Hepatocyte (in vitro differentiated cells): ENCODE measurements around the gene ARL3. TPM values are rescaled to one million over a fixed set of nuclear protein-coding genes. Genes with fewer than 3 reads are reported as not detected.

Experiments used
- DNase-seq: peaks from one replicate; pipeline ENCODE4 v3.0.0-alpha.2; 2016; ENCODE audit warnings: low spot score
- H2AFZ ChIP-seq: fragments of 200-600 bp; sonication (generic); 2 replicates; pipeline ENCODE4 v1.6.0; 2016; ENCODE audit warnings: antibody characterized with exemption, mild to moderate bottlenecking
- H3K27ac ChIP-seq: fragments of 200-600 bp; sonication (generic); 2 replicates; pipeline ENCODE4 v1.5.1; 2016; ENCODE audit warnings: mild to moderate bottlenecking
- H3K27me3 ChIP-seq: fragments of 200-600 bp; sonication (generic); 2 replicates; pipeline ENCODE4 v1.6.1; 2016
- H3K36me3 ChIP-seq: fragments of 200-600 bp; sonication (generic); replicated peaks from 2 replicates; pipeline ENCODE4 v1.5.1; 2016; ENCODE audit warnings: low read depth; ENCODE audit not compliant: insufficient read depth
- H3K4me1 ChIP-seq: fragments of 200-600 bp; sonication (generic); 2 replicates; pipeline ENCODE4 v1.5.1; 2016; ENCODE audit warnings: mild to moderate bottlenecking, moderate library complexity; ENCODE audit not compliant: insufficient read depth
- H3K4me2 ChIP-seq: fragments of 200-600 bp; sonication (generic); 2 replicates; pipeline ENCODE4 v1.6.0; 2016
- H3K4me3 ChIP-seq: fragments of 200-600 bp; sonication (generic); 2 replicates; pipeline ENCODE4 v1.5.1; 2016; ENCODE audit warnings: mild to moderate bottlenecking
- H3K79me2 ChIP-seq: fragments of 200-600 bp; sonication (generic); 2 replicates; pipeline ENCODE4 v1.6.0; 2017; ENCODE audit warnings: mild to moderate bottlenecking
- H3K9me2 ChIP-seq: fragments of 200-600 bp; sonication (generic); replicated peaks from 2 replicates; pipeline ENCODE4 v1.6.0; 2017; ENCODE audit warnings: mild to moderate bottlenecking; ENCODE audit not compliant: insufficient read depth
- H3K9me3 ChIP-seq: fragments of 200-600 bp; sonication (generic); 2 replicates; pipeline ENCODE4 v1.5.1; 2016; ENCODE audit warnings: low read depth, mild to moderate bottlenecking
- H4K20me1 ChIP-seq: fragments of 200-600 bp; sonication (generic); 2 replicates; pipeline ENCODE4 v1.6.0; 2016; ENCODE audit warnings: mild to moderate bottlenecking; ENCODE audit not compliant: insufficient read depth, poor library complexity, severe bottlenecking
- EZH2 ChIP-seq: fragments of 200-600 bp; sonication (generic); IDR thresholded peaks from 2 replicates; pipeline ENCODE4 v1.6.1; 2016; ENCODE audit warnings: antibody characterized with exemption, mild to moderate bottlenecking, borderline replicate concordance
- EZH2phosphoT487 ChIP-seq: fragments of 200-600 bp; sonication (generic); IDR thresholded peaks from one replicate; pipeline ENCODE4 v1.6.1; 2018; ENCODE audit warnings: antibody characterized with exemption, mild to moderate bottlenecking, low read depth, moderate library complexity; ENCODE audit not compliant: unreplicated experiment, severe bottlenecking
- WGBS: methylation state at CpG from one replicate; pipeline ENCODE4 v1.1.6; 2016; ENCODE audit warnings: low lambda C conversion rate; ENCODE audit errors: missing lambda C conversion rate; 5-methylcytosine and 5-hydroxymethylcytosine counted together
- polyA plus RNA-seq: library from polyadenylated mRNA; unstranded; fragments of >200 nt; fragmentation: Nextera tagmentation; extraction: Ambion mirVana; gene quantifications from 2 replicates; pipeline ENCODE4 v1.2.1, GENCODE V29; 2016
- total RNA-seq: library from RNA; depleted of rRNA; stranded (reverse); fragments of >200 nt; gene quantifications from 2 replicates; pipeline ENCODE4 v1.2.3, GENCODE V29; 2014
- TF ChIP-seq, protein P1 (sequence below): fragments of 200-600 bp; sonication (generic); IDR thresholded peaks from 2 replicates; pipeline ENCODE4 v1.5.1; 2016; ENCODE audit warnings: antibody characterized with exemption, mild to moderate bottlenecking; ENCODE audit not compliant: poor library complexity

The ARL3 gene
- total and polyA plus RNA-seq, 2 experiments from 2014 or later, result 6.4 to 16.5 TPM

DNA sequence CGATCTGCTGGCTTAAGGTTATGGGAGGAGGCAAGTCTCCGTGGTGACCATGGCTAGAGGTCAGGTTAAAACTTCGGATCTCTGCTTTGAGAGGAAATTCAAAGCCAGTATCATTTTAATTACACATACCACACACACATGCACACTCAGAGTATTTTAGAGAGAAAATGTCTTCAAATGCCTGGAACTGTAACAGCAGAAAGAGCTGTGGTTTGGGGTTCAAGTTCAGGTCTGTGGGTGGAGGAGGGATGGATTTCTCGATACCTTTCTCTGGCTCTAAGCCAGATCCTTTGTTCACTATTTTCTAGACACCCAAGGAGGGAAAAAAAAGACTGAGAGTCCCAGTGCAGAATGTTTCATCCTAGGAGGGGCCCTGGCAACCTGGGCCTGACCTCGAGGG lies 32.5 kb downstream of the ARL3 start:
- Histone ChIP-seq H4K20me1 (no peaks in the 10 kb centered on the region), H3K9me3 (no peaks in the 10 kb centered on the region), H3K27ac (no peak overlapping the region), H3K4me1 (peaks cover 29% of the 10 kb centered on the region), H3K79me2 (no peaks in the 10 kb centered on the region), H3K36me3 (no peaks in the 10 kb centered on the region), H3K27me3 (no peaks in the 10 kb centered on the region), H2AFZ (no peak overlapping the region), H3K4me2 (no peak overlapping the region), H3K4me3 (no peak overlapping the region), H3K9me2 (no peaks in the 10 kb centered on the region)
- TF ChIP-seq, protein P1, sequence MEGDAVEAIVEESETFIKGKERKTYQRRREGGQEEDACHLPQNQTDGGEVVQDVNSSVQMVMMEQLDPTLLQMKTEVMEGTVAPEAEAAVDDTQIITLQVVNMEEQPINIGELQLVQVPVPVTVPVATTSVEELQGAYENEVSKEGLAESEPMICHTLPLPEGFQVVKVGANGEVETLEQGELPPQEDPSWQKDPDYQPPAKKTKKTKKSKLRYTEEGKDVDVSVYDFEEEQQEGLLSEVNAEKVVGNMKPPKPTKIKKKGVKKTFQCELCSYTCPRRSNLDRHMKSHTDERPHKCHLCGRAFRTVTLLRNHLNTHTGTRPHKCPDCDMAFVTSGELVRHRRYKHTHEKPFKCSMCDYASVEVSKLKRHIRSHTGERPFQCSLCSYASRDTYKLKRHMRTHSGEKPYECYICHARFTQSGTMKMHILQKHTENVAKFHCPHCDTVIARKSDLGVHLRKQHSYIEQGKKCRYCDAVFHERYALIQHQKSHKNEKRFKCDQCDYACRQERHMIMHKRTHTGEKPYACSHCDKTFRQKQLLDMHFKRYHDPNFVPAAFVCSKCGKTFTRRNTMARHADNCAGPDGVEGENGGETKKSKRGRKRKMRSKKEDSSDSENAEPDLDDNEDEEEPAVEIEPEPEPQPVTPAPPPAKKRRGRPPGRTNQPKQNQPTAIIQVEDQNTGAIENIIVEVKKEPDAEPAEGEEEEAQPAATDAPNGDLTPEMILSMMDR, result no peak
- DNase-seq, result no peak
- WGBS, result 98% methylated on average over 5 of the region's 5 CpGs

GRCh38 chr10:102679596-102679995 lies 34.6 kb downstream of the ARL3 start:
- Histone ChIP-seq H3K4me2 (no peak overlapping the region), H3K27ac (peak overlapping the region; percentile 39), H3K9me3 (no peaks in the 10 kb centered on the region), H4K20me1 (no peaks in the 10 kb centered on the region), H3K36me3 (no peaks in the 10 kb centered on the region), H3K4me3 (no peak overlapping the region), H3K27me3 (no peaks in the 10 kb centered on the region), H3K79me2 (no peaks in the 10 kb centered on the region), H2AFZ (no peak overlapping the region), H3K9me2 (no peaks in the 10 kb centered on the region), H3K4me1 (peaks cover 50% of the 10 kb centered on the region)
- WGBS, result 97% methylated on average over 4 of the region's 4 CpGs
- TF ChIP-seq EZH2phosphoT487 (no peak), EZH2 (no peak)
- TF ChIP-seq, protein P1, result no peak
- DNase-seq, result no peak

GRCh38 chr10:102678842-102679289 lies 35.3 kb downstream of the ARL3 start:
- TF ChIP-seq, protein P1, result peak; percentile 63
- TF ChIP-seq EZH2, result no peak
- Histone ChIP-seq H3K27ac (peak overlapping the region; percentile 39), H3K27me3 (no peaks in the 10 kb centered on the region), H3K79me2 (no peaks in the 10 kb centered on the region), H3K36me3 (no peaks in the 10 kb centered on the region), H3K4me1 (peaks cover 57% of the 10 kb centered on the region), H3K4me3 (no peak overlapping the region), H3K9me2 (no peaks in the 10 kb centered on the region), H3K9me3 (no peaks in the 10 kb centered on the region), H3K4me2 (peak overlapping the region; percentile 69), H4K20me1 (no peaks in the 10 kb centered on the region), H2AFZ (peak overlapping the region; percentile 36)
- DNase-seq, result peak; percentile 86
- 14% methylated on average over 9 of the region's 9 CpGs for WGBS

GRCh38 chr10:102678068-102678400 lies 36.2 kb downstream of the ARL3 start:
- no peaks in the 10 kb centered on the region for H3K36me3 ChIP-seq

More at GRCh38 chr10:102678068-102678400, 36.2 kb downstream of the ARL3 start:
- Histone ChIP-seq H3K79me2 (no peaks in the 10 kb centered on the region), H3K9me2 (no peaks in the 10 kb centered on the region), H4K20me1 (no peaks in the 10 kb centered on the region), H3K4me1 (peaks cover 63% of the 10 kb centered on the region), H3K4me2 (no peak overlapping the region), H2AFZ (no peak overlapping the region), H3K27me3 (no peaks in the 10 kb centered on the region), H3K9me3 (no peaks in the 10 kb centered on the region), H3K4me3 (no peak overlapping the region), H3K27ac (peak overlapping the region; percentile 93)
- no peak for DNase-seq
- TF ChIP-seq, protein P1, result no peak
- TF ChIP-seq EZH2 (no peak), EZH2phosphoT487 (no peak)
- 70% methylated on average over 9 of the region's 9 CpGs for WGBS
